CD4-positive, CD25-positive, alpha-beta regulatory T cell (primary cell): ENCODE results near the gene TAAR2. TPM values are rescaled to one million over a fixed set of nuclear protein-coding genes. Genes with fewer than 3 reads are reported as not detected.
"Not testable (repeated sequence)": the region's sequence is repeated elsewhere in the genome, so short reads cannot be mapped to it uniquely, and the experiment has no call there.

Experiments used
- ATAC-seq, 2 donors: fragments of 150-1000 bp; cut with Tn5 transposase; one replicate each; pipeline ENCODE4 v1.10.0; 2021; ENCODE audit warnings: low read depth in 2 of 2, moderate number of reproducible peaks in 2 of 2, moderate library complexity in 1 of 2
- DNase-seq, 3 donors: peaks; one replicate each; pipeline versions ENCODE4 v3.0.0 to v3.0.0-alpha.2; 2012 to 2022; ENCODE audit warnings: mixed read lengths in 1 of 3
- H3K27ac ChIP-seq: one replicate; pipeline ENCODE4 v1.7.0; 2013; ENCODE audit warnings: mild to moderate bottlenecking, low read length; ENCODE audit not compliant: insufficient read depth, poor library complexity, severe bottlenecking
- H3K27me3 ChIP-seq: one replicate; pipeline ENCODE4 v1.7.0; 2013; ENCODE audit warnings: low read length; ENCODE audit not compliant: control insufficient read depth, insufficient read depth
- H3K36me3 ChIP-seq: one replicate; pipeline ENCODE4 v1.7.0; 2013; ENCODE audit warnings: mild to moderate bottlenecking, low read length, moderate library complexity; ENCODE audit not compliant: control insufficient read depth, insufficient read depth
- H3K4me1 ChIP-seq: 2 replicates; pipeline ENCODE4 v1.7.0; 2013; ENCODE audit warnings: mild to moderate bottlenecking, low read length; ENCODE audit not compliant: insufficient read depth, control insufficient read depth, poor library complexity, severe bottlenecking
- H3K4me3 ChIP-seq: one replicate; pipeline ENCODE4 v1.7.0; 2013; ENCODE audit warnings: low read depth, mild to moderate bottlenecking, low read length, moderate library complexity
- H3K9me3 ChIP-seq, 2 experiments: 1 replicate in 1 of 2; 2 replicates in 1 of 2; pipeline ENCODE4 v1.7.0; 2013; ENCODE audit warnings: low read length in 2 of 2, mild to moderate bottlenecking in 1 of 2, moderate library complexity in 1 of 2; ENCODE audit not compliant: control insufficient read depth in 2 of 2
- H3K27ac Mint-ChIP-seq, 3 donors: one replicate each; pipeline ENCODE4 v1.8.0; 2020 to 2022; ENCODE audit warnings: mild to moderate bottlenecking in 3 of 3, mixed read lengths in 3 of 3, moderate library complexity in 2 of 3
- H3K27me3 Mint-ChIP-seq: one replicate; pipeline ENCODE4 v1.8.0; 2022; ENCODE audit warnings: mild to moderate bottlenecking, mixed read lengths
- H3K36me3 Mint-ChIP-seq: one replicate; pipeline ENCODE4 v1.8.0; 2020; ENCODE audit warnings: mixed read lengths
- H3K4me1 Mint-ChIP-seq, 4 donors: one replicate each; pipeline ENCODE4 v1.8.0; 2020 to 2022; ENCODE audit warnings: mixed read lengths in 4 of 4, mild to moderate bottlenecking in 1 of 4
- H3K4me3 Mint-ChIP-seq, 4 donors: one replicate each; pipeline ENCODE4 v1.8.0; 2020 to 2022; ENCODE audit warnings: mild to moderate bottlenecking in 4 of 4, mixed read lengths in 4 of 4, moderate library complexity in 3 of 4
- H3K9me3 Mint-ChIP-seq, 7 donors: one replicate each; pipeline ENCODE4 v1.8.0; 2020 to 2022; ENCODE audit warnings: mixed read lengths in 7 of 7, mild to moderate bottlenecking in 3 of 7, moderate library complexity in 2 of 7
- polyA plus RNA-seq, 4 donors: library from polyadenylated mRNA; unstranded; fragments of 300-500 nt; fragmentation: Illumina TruSeq; gene quantifications; one replicate each; pipeline ENCODE4 v1.2.3, GENCODE V29; 2021
- total RNA-seq: library from RNA; stranded (reverse); gene quantifications from one replicate; pipeline ENCODE4 v1.2.3, GENCODE V29; 2022

TAAR2 gene
- total and polyA plus RNA-seq, 5 donors from 2014 or later: not detected

DNA sequence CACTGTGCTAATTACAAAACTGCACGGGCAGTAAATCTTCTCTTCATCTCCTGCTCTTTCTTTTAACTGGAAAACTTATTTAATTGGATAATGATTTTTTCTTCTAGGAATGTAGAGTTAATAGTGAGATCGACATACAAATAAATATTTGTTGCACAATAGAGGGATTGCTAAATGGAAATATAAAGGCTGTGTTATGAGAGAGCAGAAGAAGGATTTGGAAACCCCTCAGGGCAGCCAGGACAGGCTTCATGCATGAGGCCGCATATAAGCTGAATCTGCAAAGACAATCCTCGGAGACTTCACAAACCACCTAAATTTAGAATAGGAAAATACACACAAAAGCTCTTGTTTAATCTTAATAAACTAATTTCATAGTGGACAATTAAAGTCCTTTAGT, 37.8 kb upstream of the TAAR2 start:
- Histone ChIP-seq H3K4me3 (no peak overlapping the region), H3K36me3 (no peaks in the 10 kb centered on the region), H3K9me3 (no peaks in the 10 kb centered on the region), H3K4me1 (no peaks in the 10 kb centered on the region), H3K27me3 (peaks cover 3% of the 10 kb centered on the region), H3K27ac (no peak overlapping the region)
- Mint-ChIP-seq H3K36me3 (no peaks in the 10 kb centered on the region), H3K4me1 (peaks cover 0 to 4% (median under 1%) of the 10 kb centered on the region in 4 donors), H3K27me3 (peaks cover 8% of the 10 kb centered on the region), H3K9me3 (peaks cover 0 to 2% (median 0%) of the 10 kb centered on the region in 7 donors), H3K27ac (no peak overlapping the region), H3K4me3 (no peak overlapping the region)
- ATAC-seq: no peak
- DNase-seq: no peak

DNA sequence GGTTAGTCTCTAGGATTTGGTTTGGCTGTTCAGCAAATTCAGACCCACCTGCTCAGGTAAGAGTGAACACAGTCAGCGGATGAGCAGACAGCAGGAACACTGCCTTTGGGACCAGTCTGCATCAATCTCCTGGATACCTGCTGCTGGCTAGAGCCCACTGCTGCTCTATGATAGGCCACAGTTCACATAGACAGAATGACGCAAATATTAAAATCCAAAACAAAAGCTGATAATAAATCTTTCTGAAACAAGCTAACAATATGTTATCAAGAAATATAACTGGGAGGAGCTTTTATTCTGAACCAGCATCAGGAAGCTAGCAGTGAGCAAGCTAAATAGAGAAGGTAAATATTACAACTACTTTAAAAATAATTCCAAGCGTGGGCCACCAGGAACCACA, 35.0 kb upstream of the TAAR2 start, which contains the start of gene TAAR1:
Gene TAAR1 (minus strand): TSS at position 101 of the 400 bp plus-strand sequence. CDS start 13,179 bp downstream, outside the sequence.
- Mint-ChIP-seq H3K4me3 (no peak within 1 kb of the TSS), H3K36me3 (no peaks in the 10 kb centered on the region), H3K4me1 (peaks cover 0 to 5% (median under 1%) of the 10 kb centered on the region in 4 donors), H3K27ac (no peak within 1 kb of the TSS), H3K9me3 (no peaks in the 10 kb centered on the region), H3K27me3 (peaks cover 18% of the 10 kb centered on the region)
- Histone ChIP-seq H3K27ac (no peak within 1 kb of the TSS), H3K4me3 (no peak within 1 kb of the TSS), H3K27me3 (peaks cover 3% of the 10 kb centered on the region), H3K36me3 (no peaks in the 10 kb centered on the region), H3K9me3 (no peaks in the 10 kb centered on the region), H3K4me1 (no peaks in the 10 kb centered on the region)
- ATAC-seq: no peak
- no peak for DNase-seq

- Mint-ChIP-seq H3K4me3 (no peak overlapping the region), H3K27ac (no peak overlapping the region), H3K4me1 (peaks cover 0 to 6% (median 3%) of the 10 kb centered on the region in 4 donors), H3K27me3 (peaks cover 10% of the 10 kb centered on the region), H3K36me3 (no peaks in the 10 kb centered on the region), H3K9me3 (no peaks in the 10 kb centered on the region)
- H3K36me3 ChIP-seq: no peaks in the 10 kb centered on the region
- DNase-seq: no peak
- ATAC-seq: no peak
- no peak overlapping the region for H3K27ac ChIP-seq
- no peaks in the 10 kb centered on the region for H3K27me3 ChIP-seq
- no peaks in the 10 kb centered on the region for H3K4me1 ChIP-seq
- H3K9me3 ChIP-seq: no peaks in the 10 kb centered on the region
- H3K4me3 ChIP-seq: no peak overlapping the region
Observed at GRCh38 chr6:132651062-132651461, 27.0 kb upstream of the TAAR2 start.

DNA sequence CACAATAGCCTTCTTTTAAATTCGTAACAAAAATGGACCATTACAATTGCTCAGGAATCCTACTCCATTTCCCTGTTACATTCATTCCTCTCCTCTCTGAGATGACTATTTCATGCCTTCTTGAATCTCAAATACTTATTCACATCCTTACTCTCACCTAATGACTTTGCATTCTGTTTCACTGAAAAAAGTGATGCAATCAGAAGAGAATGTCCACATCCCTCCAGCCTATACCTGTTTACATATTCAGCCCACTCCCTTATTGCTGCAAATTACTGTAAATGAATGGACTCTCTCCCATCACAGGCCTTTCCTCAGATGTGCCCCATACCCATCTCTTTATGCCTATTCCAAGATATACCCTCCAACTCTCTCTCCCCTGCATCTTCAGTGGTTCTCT, 26.4 kb upstream of the TAAR2 start:
- Mint-ChIP-seq H3K27ac (no peak overlapping the region), H3K4me1 (peaks cover 0 to 6% (median 3%) of the 10 kb centered on the region in 4 donors), H3K4me3 (no peak overlapping the region), H3K9me3 (no peaks in the 10 kb centered on the region), H3K27me3 (peaks cover 7% of the 10 kb centered on the region), H3K36me3 (no peaks in the 10 kb centered on the region)
- H3K27me3 ChIP-seq: no peaks in the 10 kb centered on the region
- H3K27ac ChIP-seq: no peak overlapping the region
- DNase-seq: no peak
- no peak overlapping the region for H3K4me3 ChIP-seq
- H3K9me3 ChIP-seq: no peaks in the 10 kb centered on the region
- no peaks in the 10 kb centered on the region for H3K36me3 ChIP-seq
- ATAC-seq: no peak
- no peaks in the 10 kb centered on the region for H3K4me1 ChIP-seq

DNA sequence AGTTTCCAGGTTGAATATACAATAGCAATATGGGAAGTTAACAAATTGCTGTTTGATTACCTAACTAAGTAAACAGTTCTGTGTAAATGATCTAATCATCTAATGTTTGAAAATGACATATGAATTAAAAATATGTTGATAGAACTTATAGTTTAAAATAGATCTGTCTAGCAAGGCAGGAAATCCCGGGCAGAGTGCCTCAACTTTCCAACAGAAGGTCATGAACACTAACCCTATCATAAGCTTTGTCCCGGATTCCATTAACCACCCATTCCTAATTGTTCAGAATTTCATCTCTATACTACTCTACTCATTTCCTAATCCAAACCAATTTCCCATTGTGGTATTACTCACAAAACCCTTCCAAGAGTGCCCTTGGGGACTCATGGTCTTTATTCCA, 24.8 kb upstream of the TAAR2 start:
- peaks cover 3% of the 10 kb centered on the region for H3K27me3 ChIP-seq
- Mint-ChIP-seq H3K36me3 (no peaks in the 10 kb centered on the region), H3K27ac (no peak overlapping the region), H3K4me3 (no peak overlapping the region), H3K9me3 (no peaks in the 10 kb centered on the region), H3K4me1 (peaks cover 0 to 6% (median 3%) of the 10 kb centered on the region in 4 donors), H3K27me3 (peaks cover 2% of the 10 kb centered on the region)
- no peaks in the 10 kb centered on the region for H3K9me3 ChIP-seq
- H3K4me3 ChIP-seq: no peak overlapping the region
- no peaks in the 10 kb centered on the region for H3K4me1 ChIP-seq
- no peaks in the 10 kb centered on the region for H3K36me3 ChIP-seq
- ATAC-seq (no peak), DNase-seq (no peak)
- no peak overlapping the region for H3K27ac ChIP-seq

GRCh38 chr6:132648356-132648755, 24.3 kb upstream of the TAAR2 start:
- Mint-ChIP-seq H3K27me3 (no peaks in the 10 kb centered on the region), H3K27ac (no peak overlapping the region), H3K36me3 (no peaks in the 10 kb centered on the region), H3K9me3 (no peaks in the 10 kb centered on the region), H3K4me1 (peaks cover 0 to 6% (median 3%) of the 10 kb centered on the region in 4 donors), H3K4me3 (no peak overlapping the region)
- DNase-seq: peak in 1 of 3 donors; percentile 59
- H3K4me1 ChIP-seq: no peaks in the 10 kb centered on the region
- no peak overlapping the region for H3K4me3 ChIP-seq
- peak; percentile 45 to 60 for ATAC-seq
- H3K9me3 ChIP-seq: no peaks in the 10 kb centered on the region
- H3K27me3 ChIP-seq: peaks cover 3% of the 10 kb centered on the region
- no peak overlapping the region for H3K27ac ChIP-seq
- no peaks in the 10 kb centered on the region for H3K36me3 ChIP-seq

DNA sequence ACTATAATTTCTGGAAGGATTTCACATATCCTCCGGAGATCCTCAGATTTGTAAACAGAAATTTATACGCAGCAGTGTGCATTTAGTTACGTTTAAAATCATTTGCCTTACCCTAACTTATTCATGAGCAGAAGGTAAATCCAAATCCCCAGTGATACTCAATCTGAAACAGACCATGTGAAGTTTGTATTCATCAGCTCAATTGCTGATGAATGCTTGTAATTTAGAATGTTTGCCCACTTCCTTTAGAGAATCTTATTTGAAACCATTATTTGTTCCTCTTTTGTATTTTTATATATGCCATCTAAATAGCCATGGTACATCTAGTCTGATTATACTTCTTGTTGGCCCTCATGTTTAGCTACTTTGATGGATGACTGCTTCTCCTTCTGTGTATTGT, 19.5 kb upstream of the TAAR2 start:
- Mint-ChIP-seq H3K27me3 (peaks cover 9% of the 10 kb centered on the region), H3K27ac (no peak overlapping the region), H3K9me3 (peaks cover 0 to 3% (median 0%) of the 10 kb centered on the region in 7 donors), H3K36me3 (no peaks in the 10 kb centered on the region), H3K4me1 (peaks cover 0 to 10% (median 2%) of the 10 kb centered on the region in 4 donors), H3K4me3 (no peak overlapping the region)
- Histone ChIP-seq H3K36me3 (no peaks in the 10 kb centered on the region), H3K4me3 (no peak overlapping the region), H3K27me3 (peaks cover 3% of the 10 kb centered on the region), H3K4me1 (no peaks in the 10 kb centered on the region), H3K27ac (no peak overlapping the region), H3K9me3 (no peaks in the 10 kb centered on the region)
- DNase-seq (no peak), ATAC-seq (no peak)

DNA sequence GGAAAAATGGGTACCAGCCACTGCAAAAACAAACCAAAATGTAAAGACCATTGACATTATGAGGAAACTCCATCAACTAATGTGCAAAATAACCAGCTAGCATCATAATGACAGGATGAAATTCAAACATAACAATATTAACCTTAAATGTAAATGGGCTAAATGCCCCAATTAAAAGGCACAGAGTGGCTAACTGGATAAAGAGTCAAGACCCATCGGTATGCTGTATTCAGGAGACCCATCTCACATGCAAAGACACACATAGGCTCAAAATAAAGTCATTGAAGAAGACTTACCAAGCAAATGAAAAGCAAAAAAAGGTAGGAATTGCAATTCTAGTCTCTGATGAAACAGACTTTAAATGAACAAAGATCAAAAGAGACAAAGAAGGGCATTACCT, 13.1 kb upstream of the TAAR2 start:
- H3K27ac Mint-ChIP-seq, H3K36me3 Mint-ChIP-seq, H3K27ac ChIP-seq, H3K4me3 ChIP-seq, ATAC-seq, H3K27me3 ChIP-seq, H3K36me3 ChIP-seq, H3K4me3 Mint-ChIP-seq, H3K9me3 Mint-ChIP-seq, H3K9me3 ChIP-seq, H3K4me1 ChIP-seq, H3K4me1 Mint-ChIP-seq, DNase-seq: not testable (repeated sequence)
- H3K27me3 Mint-ChIP-seq: peaks cover 40% of the 10 kb centered on the region
